ENCODE measurements around the gene NDUFA3. TPM values are rescaled to one million over a fixed set of nuclear protein-coding genes. Genes with fewer than 3 reads are reported as not detected.
A peak's percentile ranks its signal among the peaks of the same experiment; 100 is the strongest.

Gene NDUFA3
- total RNA-seq, 2 experiments from 2014 or later: 138 to 152 TPM

- ChIA-PET CTCF (interaction anchor here (1.4 kb wide), 1 partner anchor 22 kb away, joined by 3 read pairs; no protein-coding TSS in a partner anchor), POLR2A (interaction anchor here (1.0 to 2.9 kb wide), 8 partner anchors 10 to 240 kb away, joined by 3 to 21 read pairs (median 8); partner anchors contain the start of genes CNOT3, LENG1, NDUFA3 and OSCAR)
- H3K36me3 Mint-ChIP-seq (ENCODE audit: low read depth): peaks cover 41% of the 10 kb centered on the region
- H3K27me3 Mint-ChIP-seq (ENCODE audit: low read depth): no peaks in the 10 kb centered on the region
- H3K4me1 Mint-ChIP-seq (ENCODE audit: low read depth): peaks cover 29% of the 10 kb centered on the region
- ATAC-seq (peak; percentile 65), DNase-seq (peak; percentile 84)
- peak overlapping the region; percentile 98 for H3K4me3 Mint-ChIP-seq
- H3K27ac Mint-ChIP-seq: peak overlapping the region; percentile 94
- no peaks in the 10 kb centered on the region for H3K9me3 Mint-ChIP-seq (ENCODE audit: insufficient read depth)
Measured at GRCh38 chr19:54114340-54115108, 11.9 kb downstream of the NDUFA3 start.

- POLR2A ChIA-PET: interaction anchor here (0.6 to 2.9 kb wide), 12 partner anchors 9 to 248 kb away, joined by 3 to 21 read pairs (median 4); partner anchors contain the start of genes CNOT3, LENG1, MYADM and NDUFA3
- Mint-ChIP-seq H3K4me1 (ENCODE audit: low read depth) (peaks cover 29% of the 10 kb centered on the region), H3K36me3 (ENCODE audit: low read depth) (peaks cover 37% of the 10 kb centered on the region), H3K27ac (peak within 1 kb of the TSS; percentile 94), H3K9me3 (ENCODE audit: insufficient read depth) (no peaks in the 10 kb centered on the region), H3K27me3 (ENCODE audit: low read depth) (no peaks in the 10 kb centered on the region), H3K4me3 (peak within 1 kb of the TSS; percentile 98)
- ATAC-seq (peak; percentile 92), DNase-seq (peak; percentile 98)
- CTCF ChIA-PET: interaction anchor here (1.4 kb wide), 1 partner anchor 21 kb away, joined by 3 read pairs; no protein-coding TSS in a partner anchor
Measured at GRCh38 chr19:54115109-54116063, 12.7 kb downstream of the NDUFA3 start, which contains the start of the genes PRPF31 and TFPT. Gene PRPF31, plus strand, starts transcription at chr19:54115754. Its CDS starts 2,525 bp downstream, at chr19:54118279. Gene TFPT, minus strand, starts transcription at chr19:54115657. Its CDS starts 388 bp downstream, at chr19:54115269.

GRCh38 chr19:54121259-54121658 is 18.6 kb downstream of the NDUFA3 start:
- H3K4me1 Mint-ChIP-seq (ENCODE audit: low read depth): peaks cover 12% of the 10 kb centered on the region
- POLR2A ChIA-PET: no interaction called here
- CTCF ChIA-PET: no interaction called here

GRCh38 chr19:54123682-54124081 is 21.0 kb downstream of the NDUFA3 start:
- DNase-seq (no peak), ATAC-seq (no peak)
- Mint-ChIP-seq H3K27me3 (ENCODE audit: low read depth) (no peaks in the 10 kb centered on the region), H3K4me3 (no peak overlapping the region), H3K4me1 (ENCODE audit: low read depth) (no peaks in the 10 kb centered on the region), H3K36me3 (ENCODE audit: low read depth) (peaks cover 40% of the 10 kb centered on the region), H3K27ac (no peak overlapping the region), H3K9me3 (ENCODE audit: insufficient read depth) (no peaks in the 10 kb centered on the region)
- ChIA-PET CTCF (no interaction called here), POLR2A (interaction anchor here (2.4 kb wide), 1 partner anchor 8 kb away, joined by 15 read pairs; the partner anchor contains the start of genes PRPF31 and TFPT)

More at GRCh38 chr19:54121259-54121658, 18.6 kb downstream of the NDUFA3 start:
- no peak overlapping the region for H3K4me3 Mint-ChIP-seq
- H3K27ac Mint-ChIP-seq: no peak overlapping the region
- DNase-seq (no peak), ATAC-seq (no peak)
- peaks cover 34% of the 10 kb centered on the region for H3K36me3 Mint-ChIP-seq (ENCODE audit: low read depth)
- H3K27me3 Mint-ChIP-seq (ENCODE audit: low read depth): no peaks in the 10 kb centered on the region
- no peaks in the 10 kb centered on the region for H3K9me3 Mint-ChIP-seq (ENCODE audit: insufficient read depth)

- Mint-ChIP-seq H3K27ac (no peak overlapping the region), H3K27me3 (ENCODE audit: low read depth) (no peaks in the 10 kb centered on the region), H3K9me3 (ENCODE audit: insufficient read depth) (no peaks in the 10 kb centered on the region), H3K4me1 (ENCODE audit: low read depth) (no peaks in the 10 kb centered on the region), H3K4me3 (no peak overlapping the region), H3K36me3 (ENCODE audit: low read depth) (peaks cover 41% of the 10 kb centered on the region)
- ATAC-seq: no peak
- POLR2A ChIA-PET: interaction anchor here (2.4 kb wide), 1 partner anchor 9 kb away, joined by 15 read pairs; the partner anchor contains the start of genes PRPF31 and TFPT
- DNase-seq: no peak
- CTCF ChIA-PET: no interaction called here
Measured at GRCh38 chr19:54124393-54124792, 21.7 kb downstream of the NDUFA3 start.

- Mint-ChIP-seq H3K27ac (no peak overlapping the region), H3K27me3 (ENCODE audit: low read depth) (no peaks in the 10 kb centered on the region), H3K4me3 (no peak overlapping the region), H3K9me3 (ENCODE audit: insufficient read depth) (no peaks in the 10 kb centered on the region), H3K4me1 (ENCODE audit: low read depth) (no peaks in the 10 kb centered on the region), H3K36me3 (ENCODE audit: low read depth) (peaks cover 38% of the 10 kb centered on the region)
- DNase-seq (no peak), ATAC-seq (no peak)
- POLR2A ChIA-PET: no interaction called here
- CTCF ChIA-PET: no interaction called here
Measured at GRCh38 chr19:54125713-54126112, 23.1 kb downstream of the NDUFA3 start.

GRCh38 chr19:54127688-54128440 is 25.2 kb downstream of the NDUFA3 start:
- Mint-ChIP-seq H3K27me3 (ENCODE audit: low read depth) (no peaks in the 10 kb centered on the region), H3K4me1 (ENCODE audit: low read depth) (no peaks in the 10 kb centered on the region), H3K36me3 (ENCODE audit: low read depth) (peaks cover 35% of the 10 kb centered on the region), H3K27ac (no peak overlapping the region), H3K4me3 (no peak overlapping the region), H3K9me3 (ENCODE audit: insufficient read depth) (no peaks in the 10 kb centered on the region)
- no peak for DNase-seq
- ATAC-seq: no peak
- ChIA-PET CTCF (no interaction called here), POLR2A (no interaction called here)

- ChIA-PET CTCF (no interaction called here), POLR2A (no interaction called here)
- no peak for ATAC-seq
- no peaks in the 10 kb centered on the region for H3K9me3 Mint-ChIP-seq (ENCODE audit: insufficient read depth)
- H3K4me1 Mint-ChIP-seq (ENCODE audit: low read depth): no peaks in the 10 kb centered on the region
- H3K27me3 Mint-ChIP-seq (ENCODE audit: low read depth): no peaks in the 10 kb centered on the region
- no peak overlapping the region for H3K27ac Mint-ChIP-seq
- H3K4me3 Mint-ChIP-seq: no peak overlapping the region
- H3K36me3 Mint-ChIP-seq (ENCODE audit: low read depth): peaks cover 33% of the 10 kb centered on the region
- no peak for DNase-seq
Measured at GRCh38 chr19:54128441-54128725, 25.7 kb downstream of the NDUFA3 start.

GRCh38 chr19:54128796-54129616 is 26.4 kb downstream of the NDUFA3 start:
- POLR2A ChIA-PET: interaction anchor here (1.3 kb wide), 1 partner anchor 14 kb away, joined by 4 read pairs; the partner anchor contains the start of genes PRPF31 and TFPT
- Mint-ChIP-seq H3K36me3 (ENCODE audit: low read depth) (peaks cover 28% of the 10 kb centered on the region), H3K27me3 (ENCODE audit: low read depth) (no peaks in the 10 kb centered on the region), H3K4me3 (no peak overlapping the region), H3K4me1 (ENCODE audit: low read depth) (no peaks in the 10 kb centered on the region), H3K9me3 (ENCODE audit: insufficient read depth) (no peaks in the 10 kb centered on the region), H3K27ac (no peak overlapping the region)
- ATAC-seq: no peak
- CTCF ChIA-PET: no interaction called here
- no peak for DNase-seq

- no peak overlapping the region for H3K4me3 Mint-ChIP-seq
- ATAC-seq (no peak), DNase-seq (no peak)
- peaks cover 30% of the 10 kb centered on the region for H3K36me3 Mint-ChIP-seq (ENCODE audit: low read depth)
- H3K27me3 Mint-ChIP-seq (ENCODE audit: low read depth): no peaks in the 10 kb centered on the region
- H3K27ac Mint-ChIP-seq: no peak overlapping the region
- CTCF ChIA-PET: no interaction called here
- H3K9me3 Mint-ChIP-seq (ENCODE audit: insufficient read depth): no peaks in the 10 kb centered on the region
- POLR2A ChIA-PET: interaction anchor here (1.3 kb wide), 1 partner anchor 14 kb away, joined by 4 read pairs; the partner anchor contains the start of genes PRPF31 and TFPT
- peaks cover 5% of the 10 kb centered on the region for H3K4me1 Mint-ChIP-seq (ENCODE audit: low read depth)
Measured at GRCh38 chr19:54129617-54129996, 27.0 kb downstream of the NDUFA3 start.

Data from activated CD8-positive, alpha-beta T cell treated with anti-CD3 and anti-CD28 coated beads, Interleukin-2, amount 10 ng/mL, durations not matched to agents 7 days and 5 days (primary cell).